Measurements from ENCODE around the gene PNPT1.

PNPT1 gene

GRCh38 chr2:55733335-55733734, 39.7 kb upstream of the PNPT1 start:
- Histone ChIP-seq H2BK120ac (ENCODE audit: insufficient read depth, low read length, poor library complexity) (no peak overlapping the region), H4K91ac (ENCODE audit: low read depth, low read length) (no peak overlapping the region), H3K18ac (ENCODE audit: low read length) (no peak overlapping the region), H3K23ac (ENCODE audit: low read length) (no peak overlapping the region), H4K12ac (ENCODE audit: low read depth, low read length) (no peak overlapping the region), H3K4me2 (ENCODE audit: low read length) (no peak overlapping the region), H3K27ac (ENCODE audit: low read depth, low read length) (no peak overlapping the region), H3K4me1 (ENCODE audit: control insufficient read depth in 1 of 2, insufficient read depth in 2 of 2, low read length in 2 of 2) (no peaks in the 10 kb centered on the region), H3K9me3 (ENCODE audit: insufficient read depth, low read depth, low read length) (no peaks in the 10 kb centered on the region), H4K8ac (ENCODE audit: low read depth, low read length) (no peak overlapping the region), H3K4ac (ENCODE audit: low read depth, low read length) (no peak overlapping the region), H2BK5ac (ENCODE audit: low read depth, low read length, poor library complexity) (no peak overlapping the region), H2AK5ac (ENCODE audit: low read length) (no peak overlapping the region), H3K79me2 (ENCODE audit: control insufficient read depth, insufficient read depth, low read length, poor library complexity) (no peaks in the 10 kb centered on the region), H3K14ac (ENCODE audit: low read length) (no peak overlapping the region), H3K79me1 (ENCODE audit: low read length) (no peaks in the 10 kb centered on the region), H3K4me3 (ENCODE audit: low read depth, low read length) (no peak overlapping the region), H2AFZ (ENCODE audit: insufficient read depth, low read length, poor library complexity) (no peak overlapping the region), H2BK12ac (ENCODE audit: low read length) (no peak overlapping the region), H3K36me3 (ENCODE audit: control insufficient read depth in 1 of 2, insufficient read depth in 2 of 2, low read length in 2 of 2) (no peaks in the 10 kb centered on the region), H3K27me3 (ENCODE audit: insufficient read depth, low read length) (no peaks in the 10 kb centered on the region), H3K9ac (ENCODE audit: low read length) (no peak overlapping the region)
- WGBS (ENCODE audit: extremely low coverage, insufficient coverage, insufficient read length) = no CpG with 5 or more reads among the region's 1 CpG
- no peak for DNase-seq

GRCh38 chr2:55732854-55733253, 39.2 kb upstream of the PNPT1 start:
- Histone ChIP-seq H3K36me3 (ENCODE audit: control insufficient read depth in 1 of 2, insufficient read depth in 2 of 2, low read length in 2 of 2) (no peaks in the 10 kb centered on the region), H4K12ac (ENCODE audit: low read depth, low read length) (no peak overlapping the region)

GRCh38 chr2:55729136-55729685, 35.6 kb upstream of the PNPT1 start:
- Histone ChIP-seq H3K4me3 (ENCODE audit: low read depth, low read length) (no peak overlapping the region), H3K9ac (ENCODE audit: low read length) (no peak overlapping the region), H3K4ac (ENCODE audit: low read depth, low read length) (no peak overlapping the region), H3K4me1 (ENCODE audit: control insufficient read depth in 1 of 2, insufficient read depth in 2 of 2, low read length in 2 of 2) (no peaks in the 10 kb centered on the region), H4K12ac (ENCODE audit: low read depth, low read length) (no peak overlapping the region), H3K4me2 (ENCODE audit: low read length) (no peak overlapping the region), H3K36me3 (ENCODE audit: control insufficient read depth in 1 of 2, insufficient read depth in 2 of 2, low read length in 2 of 2) (no peaks in the 10 kb centered on the region), H2BK12ac (ENCODE audit: low read length) (no peak overlapping the region), H3K14ac (ENCODE audit: low read length) (no peak overlapping the region), H2BK5ac (ENCODE audit: low read depth, low read length, poor library complexity) (no peak overlapping the region), H3K9me3 (ENCODE audit: insufficient read depth, low read depth, low read length) (no peaks in the 10 kb centered on the region), H2BK120ac (ENCODE audit: insufficient read depth, low read length, poor library complexity) (no peak overlapping the region), H4K91ac (ENCODE audit: low read depth, low read length) (no peak overlapping the region), H3K79me2 (ENCODE audit: control insufficient read depth, insufficient read depth, low read length, poor library complexity) (no peaks in the 10 kb centered on the region), H3K27ac (ENCODE audit: low read depth, low read length) (no peak overlapping the region), H4K8ac (ENCODE audit: low read depth, low read length) (no peak overlapping the region), H3K23ac (ENCODE audit: low read length) (no peak overlapping the region), H3K79me1 (ENCODE audit: low read length) (no peaks in the 10 kb centered on the region), H3K27me3 (ENCODE audit: insufficient read depth, low read length) (no peaks in the 10 kb centered on the region), H2AK5ac (ENCODE audit: low read length) (no peak overlapping the region), H2AFZ (ENCODE audit: insufficient read depth, low read length, poor library complexity) (no peak overlapping the region), H3K18ac (ENCODE audit: low read length) (no peak overlapping the region)
- DNase-seq = no peak
- no CpG with 5 or more reads among the region's 1 CpG for WGBS (ENCODE audit: extremely low coverage, insufficient coverage, insufficient read length)

More at GRCh38 chr2:55732854-55733253, 39.2 kb upstream of the PNPT1 start:
- Histone ChIP-seq H4K91ac (ENCODE audit: low read depth, low read length) (no peak overlapping the region), H3K9ac (ENCODE audit: low read length) (no peak overlapping the region), H2BK12ac (ENCODE audit: low read length) (no peak overlapping the region), H3K79me1 (ENCODE audit: low read length) (no peaks in the 10 kb centered on the region), H3K4me3 (ENCODE audit: low read depth, low read length) (no peak overlapping the region), H3K23ac (ENCODE audit: low read length) (no peak overlapping the region), H3K14ac (ENCODE audit: low read length) (no peak overlapping the region), H4K8ac (ENCODE audit: low read depth, low read length) (no peak overlapping the region), H2AFZ (ENCODE audit: insufficient read depth, low read length, poor library complexity) (no peak overlapping the region), H2AK5ac (ENCODE audit: low read length) (no peak overlapping the region), H3K27me3 (ENCODE audit: insufficient read depth, low read length) (no peaks in the 10 kb centered on the region), H3K9me3 (ENCODE audit: insufficient read depth, low read depth, low read length) (no peaks in the 10 kb centered on the region), H2BK120ac (ENCODE audit: insufficient read depth, low read length, poor library complexity) (no peak overlapping the region), H3K18ac (ENCODE audit: low read length) (no peak overlapping the region), H3K27ac (ENCODE audit: low read depth, low read length) (no peak overlapping the region), H3K79me2 (ENCODE audit: control insufficient read depth, insufficient read depth, low read length, poor library complexity) (no peaks in the 10 kb centered on the region), H3K4me2 (ENCODE audit: low read length) (no peak overlapping the region), H3K4ac (ENCODE audit: low read depth, low read length) (no peak overlapping the region), H2BK5ac (ENCODE audit: low read depth, low read length, poor library complexity) (no peak overlapping the region), H3K4me1 (ENCODE audit: control insufficient read depth in 1 of 2, insufficient read depth in 2 of 2, low read length in 2 of 2) (no peaks in the 10 kb centered on the region)
- WGBS (ENCODE audit: extremely low coverage, insufficient coverage, insufficient read length) = no CpG with 5 or more reads among the region's 4 CpGs
- DNase-seq = no peak

- Histone ChIP-seq H3K23ac (ENCODE audit: low read length) (no peak overlapping the region), H3K27me3 (ENCODE audit: insufficient read depth, low read length) (no peaks in the 10 kb centered on the region), H3K18ac (ENCODE audit: low read length) (no peak overlapping the region), H4K12ac (ENCODE audit: low read depth, low read length) (no peak overlapping the region), H3K14ac (ENCODE audit: low read length) (no peak overlapping the region), H3K4ac (ENCODE audit: low read depth, low read length) (no peak overlapping the region), H2AFZ (ENCODE audit: insufficient read depth, low read length, poor library complexity) (no peak overlapping the region), H3K27ac (ENCODE audit: low read depth, low read length) (no peak overlapping the region), H3K4me2 (ENCODE audit: low read length) (no peak overlapping the region), H3K9ac (ENCODE audit: low read length) (no peak overlapping the region), H4K8ac (ENCODE audit: low read depth, low read length) (no peak overlapping the region), H3K4me3 (ENCODE audit: low read depth, low read length) (no peak overlapping the region), H2AK5ac (ENCODE audit: low read length) (no peak overlapping the region), H3K79me1 (ENCODE audit: low read length) (no peaks in the 10 kb centered on the region), H3K4me1 (ENCODE audit: control insufficient read depth in 1 of 2, insufficient read depth in 2 of 2, low read length in 2 of 2) (no peaks in the 10 kb centered on the region), H2BK12ac (ENCODE audit: low read length) (no peak overlapping the region), H2BK120ac (ENCODE audit: insufficient read depth, low read length, poor library complexity) (no peak overlapping the region), H3K79me2 (ENCODE audit: control insufficient read depth, insufficient read depth, low read length, poor library complexity) (no peaks in the 10 kb centered on the region), H4K91ac (ENCODE audit: low read depth, low read length) (no peak overlapping the region), H3K36me3 (ENCODE audit: control insufficient read depth in 1 of 2, insufficient read depth in 2 of 2, low read length in 2 of 2) (no peaks in the 10 kb centered on the region), H2BK5ac (ENCODE audit: low read depth, low read length, poor library complexity) (no peak overlapping the region), H3K9me3 (ENCODE audit: insufficient read depth, low read depth, low read length) (no peaks in the 10 kb centered on the region)
- DNase-seq = peak; percentile 26 to 87
- WGBS (ENCODE audit: extremely low coverage, insufficient coverage, insufficient read length) = no CpG with 5 or more reads among the region's 5 CpGs
These were observed 28.1 kb upstream of the PNPT1 start for GRCh38 chr2:55721596-55722215.
